ENCODE measurements around the gene GJC2.
A peak's percentile ranks its signal among the peaks of the same experiment; 100 is the strongest.

Gene GJC2

DNA sequence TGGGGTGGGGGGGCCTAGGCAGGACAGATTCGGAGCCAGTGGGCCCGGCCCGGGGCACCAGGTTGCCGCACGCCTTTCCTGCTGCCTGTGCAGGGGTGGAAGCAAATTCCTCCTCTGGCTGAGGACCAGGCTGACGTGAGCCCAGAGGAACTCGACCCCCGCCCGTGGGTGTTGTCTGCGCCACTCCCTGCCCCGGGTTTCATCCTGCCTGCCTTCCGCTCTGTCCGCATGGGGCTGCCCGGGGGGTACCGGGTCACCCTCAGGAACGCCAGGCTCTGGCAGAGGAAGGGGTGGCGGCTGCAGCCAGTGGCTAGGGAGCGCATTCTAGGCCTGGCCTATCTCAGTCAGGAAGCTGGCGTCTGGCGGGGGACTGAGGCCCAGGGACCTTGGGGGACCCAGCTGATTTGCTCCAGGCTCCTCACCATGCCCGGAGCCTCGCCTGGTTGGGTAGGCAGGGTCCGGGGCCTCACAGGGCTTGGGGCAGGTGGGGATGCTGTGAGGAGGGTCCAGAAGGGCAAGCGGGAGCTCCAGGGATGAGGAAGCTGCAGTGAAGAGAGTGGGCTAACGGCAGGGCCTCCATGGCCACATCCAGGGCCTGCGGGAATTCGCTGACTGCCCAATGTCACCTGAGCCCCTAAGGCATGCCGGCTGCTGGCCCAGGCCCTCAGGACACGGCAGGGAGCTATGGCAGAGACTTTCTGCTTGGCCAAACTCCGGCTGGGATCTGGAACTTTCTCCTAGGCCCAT is 13.4 kb downstream of the GJC2 start:
- DNase-seq (ENCODE audit: extremely low spot score) = no peak
- no peak for TF ChIP-seq SUZ12 (IDR thresholded peaks at IDR 0.05)
- TF ChIP-seq ELF4 (IDR thresholded peaks at IDR 0.05) = no peak
- TF ChIP-seq ZNF384 (IDR thresholded peaks at IDR 0.05) = no peak
- no peak for TF ChIP-seq NFRKB (IDR thresholded peaks at IDR 0.05)
- TF ChIP-seq LEF1 (IDR thresholded peaks at IDR 0.05; ENCODE audit: borderline replicate concordance) = no peak
- TF ChIP-seq FOXA1 (IDR thresholded peaks at IDR 0.05) = no peak
- no peak for TF ChIP-seq L3MBTL2 (conservative IDR thresholded peaks at IDR 0.05)
- no peak for TF ChIP-seq FOXM1 (IDR thresholded peaks at IDR 0.05; ENCODE audit: borderline replicate concordance)
- no peak for TF ChIP-seq BHLHE40 (IDR thresholded peaks at IDR 0.05; ENCODE audit: borderline replicate concordance)
- TF ChIP-seq ARNT (IDR thresholded peaks at IDR 0.05) = no peak
- TF ChIP-seq TARDBP (IDR thresholded peaks at IDR 0.05) = no peak
- TF ChIP-seq, protein P1, sequence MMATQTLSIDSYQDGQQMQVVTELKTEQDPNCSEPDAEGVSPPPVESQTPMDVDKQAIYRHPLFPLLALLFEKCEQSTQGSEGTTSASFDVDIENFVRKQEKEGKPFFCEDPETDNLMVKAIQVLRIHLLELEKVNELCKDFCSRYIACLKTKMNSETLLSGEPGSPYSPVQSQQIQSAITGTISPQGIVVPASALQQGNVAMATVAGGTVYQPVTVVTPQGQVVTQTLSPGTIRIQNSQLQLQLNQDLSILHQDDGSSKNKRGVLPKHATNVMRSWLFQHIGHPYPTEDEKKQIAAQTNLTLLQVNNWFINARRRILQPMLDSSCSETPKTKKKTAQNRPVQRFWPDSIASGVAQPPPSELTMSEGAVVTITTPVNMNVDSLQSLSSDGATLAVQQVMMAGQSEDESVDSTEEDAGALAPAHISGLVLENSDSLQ (IDR thresholded peaks at IDR 0.05) = no peak
- no peak for TF ChIP-seq CTBP1 (IDR thresholded peaks at IDR 0.05; ENCODE audit: borderline replicate concordance)
- no peak for TF ChIP-seq HDGF (IDR thresholded peaks at IDR 0.05; ENCODE audit: borderline replicate concordance)
- TF ChIP-seq SP1 (IDR thresholded peaks at IDR 0.05) = no peak
- no peak for TF ChIP-seq FOXK2 (IDR thresholded peaks at IDR 0.05)
- ChIA-PET POLR2A (interaction anchor here (1.2 to 4.3 kb wide), 3 partner anchors 12 to 295 kb away, joined by 3 to 55 read pairs (median 8); partner anchors contain the start of gene GJC2), CTCF (no interaction called here)

DNA sequence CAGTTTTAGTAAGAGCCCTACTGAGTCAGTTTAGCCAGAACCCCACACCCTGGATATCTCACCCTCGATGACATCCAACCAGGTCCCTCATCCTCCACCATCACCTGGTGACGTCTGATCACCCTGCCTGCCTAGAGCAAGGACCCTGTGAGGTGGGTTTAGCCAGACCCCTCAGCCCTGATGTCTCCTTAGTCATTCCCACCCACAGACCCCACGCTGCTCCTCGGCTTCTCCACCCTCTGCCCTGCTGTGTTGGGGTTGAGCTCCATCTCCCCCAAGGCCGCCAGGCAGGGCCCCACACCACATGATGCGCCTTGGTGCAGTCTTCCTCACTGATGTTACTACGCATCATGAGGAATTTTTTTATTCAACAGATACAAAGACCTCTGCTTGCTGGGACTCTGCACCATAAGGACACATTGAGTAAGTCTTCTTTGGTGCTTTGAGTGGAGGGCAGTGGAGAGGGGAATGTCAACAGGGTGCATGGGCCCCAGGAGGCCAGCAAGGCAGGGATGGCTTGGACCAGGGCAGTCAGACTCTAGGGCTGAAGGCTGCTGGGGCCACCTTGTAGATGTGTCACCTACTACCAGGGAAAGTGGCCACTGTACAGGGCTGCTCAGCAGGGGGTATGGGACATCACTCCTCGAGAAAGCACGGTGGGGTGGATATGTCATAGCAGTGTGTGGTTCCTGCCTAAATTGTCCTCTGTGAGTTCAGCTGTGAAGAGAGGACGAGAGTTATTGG is 14.2 kb downstream of the GJC2 start:
- ChIA-PET POLR2A (interaction anchor here (1.0 to 4.3 kb wide), 8 partner anchors 10 to 294 kb away, joined by 3 to 55 read pairs (median 8); partner anchors contain the start of genes ARF1, GJC2 and GUK1), CTCF (interaction anchor here (0.5 to 1.3 kb wide), 2 partner anchors 33 to 1580 kb away, joined by 3 to 4 read pairs; no protein-coding TSS in a partner anchor)
- no peak for DNase-seq (ENCODE audit: extremely low spot score)
- TF ChIP-seq HDGF (IDR thresholded peaks at IDR 0.05; ENCODE audit: borderline replicate concordance) (no peak), BHLHE40 (IDR thresholded peaks at IDR 0.05; ENCODE audit: borderline replicate concordance) (no peak), L3MBTL2 (conservative IDR thresholded peaks at IDR 0.05) (no peak), LEF1 (IDR thresholded peaks at IDR 0.05; ENCODE audit: borderline replicate concordance) (no peak), SP1 (IDR thresholded peaks at IDR 0.05) (no peak), TARDBP (IDR thresholded peaks at IDR 0.05) (no peak), SUZ12 (IDR thresholded peaks at IDR 0.05) (no peak), CTBP1 (IDR thresholded peaks at IDR 0.05; ENCODE audit: borderline replicate concordance) (no peak), FOXM1 (IDR thresholded peaks at IDR 0.05; ENCODE audit: borderline replicate concordance) (no peak), FOXK2 (IDR thresholded peaks at IDR 0.05) (no peak), ARNT (IDR thresholded peaks at IDR 0.05) (no peak), ZNF384 (IDR thresholded peaks at IDR 0.05) (no peak), ELF4 (IDR thresholded peaks at IDR 0.05) (no peak), NFRKB (IDR thresholded peaks at IDR 0.05) (no peak), FOXA1 (IDR thresholded peaks at IDR 0.05) (no peak)
- TF ChIP-seq, protein P1 (IDR thresholded peaks at IDR 0.05) = no peak

DNA sequence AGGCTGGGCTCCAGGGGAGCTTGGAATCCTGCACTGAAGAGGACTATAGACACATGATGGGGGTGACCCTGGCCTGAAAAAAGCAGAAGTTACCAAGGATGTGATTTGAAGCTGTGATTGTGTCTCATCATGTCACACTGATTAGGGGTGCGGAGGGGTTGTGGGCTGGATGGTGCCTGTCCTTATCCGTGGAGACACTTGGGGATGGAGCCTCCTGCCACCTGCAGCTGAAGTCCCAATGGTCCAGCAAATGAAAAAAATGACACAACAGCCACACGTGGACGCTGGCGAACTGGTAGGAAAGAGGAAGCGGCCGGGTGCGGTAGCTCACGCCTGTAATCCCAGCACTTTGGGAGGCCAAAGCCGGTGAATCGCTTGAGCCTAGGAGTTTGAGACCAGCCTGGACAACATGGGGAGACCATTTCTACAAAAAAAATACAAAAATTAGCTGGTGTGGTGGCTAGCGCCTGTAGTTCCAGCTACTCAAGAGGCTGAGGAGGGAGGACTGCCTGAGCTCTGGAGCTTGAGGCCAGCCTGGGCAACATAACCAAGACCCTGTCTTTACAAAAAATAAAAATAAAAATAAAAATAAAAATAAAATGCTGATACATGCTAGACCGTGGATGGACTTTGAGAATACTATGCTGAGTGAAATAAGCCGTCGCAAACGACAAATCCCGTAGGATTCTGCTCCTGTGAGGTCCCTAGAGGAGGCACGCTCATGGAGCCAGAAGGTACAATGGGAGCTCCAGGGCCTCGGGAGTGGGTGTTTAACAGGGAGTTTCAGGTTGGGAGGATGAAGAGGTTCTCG is 15.0 kb downstream of the GJC2 start:
- no peak for DNase-seq (ENCODE audit: extremely low spot score)
- TF ChIP-seq TARDBP (IDR thresholded peaks at IDR 0.05) = no peak
- no peak for TF ChIP-seq SUZ12 (IDR thresholded peaks at IDR 0.05)
- no peak for TF ChIP-seq SP1 (IDR thresholded peaks at IDR 0.05)
- no peak for TF ChIP-seq ZNF384 (IDR thresholded peaks at IDR 0.05)
- TF ChIP-seq L3MBTL2 (conservative IDR thresholded peaks at IDR 0.05) = 0 out of 2 replicates have a peak, but pooled peaks have one; percentile 80
- no peak for TF ChIP-seq FOXA1 (IDR thresholded peaks at IDR 0.05)
- no peak for TF ChIP-seq HDGF (IDR thresholded peaks at IDR 0.05; ENCODE audit: borderline replicate concordance)
- POLR2A ChIA-PET = interaction anchor here (0.6 to 4.3 kb wide), 14 partner anchors 10 to 293 kb away, joined by 3 to 55 read pairs (median 8); partner anchors contain the start of genes ARF1, GJC2 and GUK1
- CTCF ChIA-PET = interaction anchor here (0.5 to 1.3 kb wide), 4 partner anchors 8 to 1581 kb away, joined by 3 to 4 read pairs (median 4); no protein-coding TSS in a partner anchor

DNA sequence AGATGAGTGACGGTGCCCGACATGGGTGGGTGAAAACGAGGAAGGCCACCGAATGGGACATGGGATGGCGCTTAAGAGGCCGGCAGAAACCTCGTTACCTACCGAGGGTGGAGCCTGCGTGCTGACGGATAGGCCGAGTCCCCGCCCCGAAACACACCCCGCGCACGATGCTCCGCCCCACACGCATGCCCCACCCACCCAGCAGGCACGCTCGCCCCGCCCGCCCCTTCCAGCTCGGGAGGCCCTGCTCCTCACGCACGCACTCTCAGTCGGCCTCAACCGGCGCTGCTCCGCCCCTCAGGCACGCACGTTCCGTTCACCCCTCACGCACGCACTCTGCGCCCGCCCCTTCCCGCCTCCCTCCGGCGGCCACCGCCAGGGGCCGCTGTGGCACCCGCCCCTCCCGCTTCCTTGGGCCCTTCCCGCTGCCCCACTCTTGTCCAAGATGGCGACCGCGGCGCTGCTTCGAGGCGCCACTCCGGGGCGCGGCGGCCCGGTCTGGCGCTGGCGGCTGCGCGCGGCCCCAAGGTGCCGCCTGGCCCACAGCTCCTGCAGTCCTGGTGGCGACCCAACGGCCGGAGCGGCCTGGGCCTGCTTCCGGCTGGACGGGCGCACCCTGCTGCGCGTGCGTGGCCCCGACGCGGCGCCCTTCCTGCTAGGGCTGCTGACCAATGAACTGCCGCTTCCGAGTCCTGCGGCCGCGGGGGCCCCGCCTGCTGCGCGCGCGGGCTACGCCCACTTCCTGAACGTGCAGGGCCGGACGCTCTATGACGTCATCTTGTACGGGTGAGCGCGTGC is 15.8 kb downstream of the GJC2 start, which contains the start of gene IBA57:
TSS of gene IBA57 (plus strand) at position 433 of the 798 bp plus-strand sequence. CDS start at position 446, 13 bp downstream.
- peak; percentile 100 for DNase-seq (ENCODE audit: extremely low spot score)
- ChIA-PET POLR2A (interaction anchor here (0.6 to 4.3 kb wide), 14 partner anchors 9 to 292 kb away, joined by 3 to 55 read pairs (median 8); partner anchors contain the start of genes ARF1, GJC2 and GUK1), CTCF (interaction anchor here (0.7 to 1.5 kb wide), 4 partner anchors 9 to 35 kb away, joined by 3 to 7 read pairs (median 4); no protein-coding TSS in a partner anchor)
- TF ChIP-seq, protein P1 (IDR thresholded peaks at IDR 0.05) = peak; percentile 91
- TF ChIP-seq ZNF384 (IDR thresholded peaks at IDR 0.05) (no peak), NFRKB (IDR thresholded peaks at IDR 0.05) (no peak), BHLHE40 (IDR thresholded peaks at IDR 0.05; ENCODE audit: borderline replicate concordance) (no peak), FOXA1 (IDR thresholded peaks at IDR 0.05) (no peak), ARNT (IDR thresholded peaks at IDR 0.05) (peak; percentile 93), ELF4 (IDR thresholded peaks at IDR 0.05) (peak; percentile 87), FOXM1 (IDR thresholded peaks at IDR 0.05; ENCODE audit: borderline replicate concordance) (peak; percentile 90), LEF1 (IDR thresholded peaks at IDR 0.05; ENCODE audit: borderline replicate concordance) (peak; percentile 98), L3MBTL2 (conservative IDR thresholded peaks at IDR 0.05) (peak; percentile 51), CTBP1 (IDR thresholded peaks at IDR 0.05; ENCODE audit: borderline replicate concordance) (no peak), SP1 (IDR thresholded peaks at IDR 0.05) (no peak), HDGF (IDR thresholded peaks at IDR 0.05; ENCODE audit: borderline replicate concordance) (peak; percentile 96), SUZ12 (IDR thresholded peaks at IDR 0.05) (no peak), TARDBP (IDR thresholded peaks at IDR 0.05) (no peak), FOXK2 (IDR thresholded peaks at IDR 0.05) (no peak)

Data from HEK293T (cell line).